GM21576 (cell line): ENCODE results near the gene KANK4.
"Not testable (repeated sequence)": the region's sequence is repeated elsewhere in the genome, so short reads cannot be mapped to it uniquely, and the experiment has no call there.

ENCODE experiments used
- ATAC-seq: cut with Tn5 transposase; IDR thresholded peaks from one replicate; pipeline ENCODE4 v1.9.1; 2021; ENCODE audit warnings: mild to moderate bottlenecking, moderate library complexity; ENCODE audit not compliant: unreplicated experiment

The KANK4 gene

DNA sequence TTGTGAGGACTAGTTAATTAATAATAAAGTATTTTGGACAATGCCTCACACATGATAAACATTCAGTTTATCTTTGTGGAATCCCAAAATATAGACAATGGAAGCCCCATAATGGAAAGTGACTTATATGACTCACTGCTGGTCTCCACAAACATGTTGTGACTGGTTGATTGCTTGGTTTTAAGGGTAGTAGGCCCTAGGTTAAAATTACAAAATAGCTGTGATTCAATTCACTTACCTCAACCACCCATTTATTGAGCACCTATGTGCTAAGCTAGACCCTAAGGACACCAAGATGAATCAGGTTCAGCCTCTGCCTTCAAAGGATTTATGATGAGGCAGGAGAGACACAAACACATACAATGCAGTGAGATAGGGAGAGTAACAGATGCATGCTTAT, 42.4 kb downstream of the KANK4 start:
- ATAC-seq = no peak

DNA sequence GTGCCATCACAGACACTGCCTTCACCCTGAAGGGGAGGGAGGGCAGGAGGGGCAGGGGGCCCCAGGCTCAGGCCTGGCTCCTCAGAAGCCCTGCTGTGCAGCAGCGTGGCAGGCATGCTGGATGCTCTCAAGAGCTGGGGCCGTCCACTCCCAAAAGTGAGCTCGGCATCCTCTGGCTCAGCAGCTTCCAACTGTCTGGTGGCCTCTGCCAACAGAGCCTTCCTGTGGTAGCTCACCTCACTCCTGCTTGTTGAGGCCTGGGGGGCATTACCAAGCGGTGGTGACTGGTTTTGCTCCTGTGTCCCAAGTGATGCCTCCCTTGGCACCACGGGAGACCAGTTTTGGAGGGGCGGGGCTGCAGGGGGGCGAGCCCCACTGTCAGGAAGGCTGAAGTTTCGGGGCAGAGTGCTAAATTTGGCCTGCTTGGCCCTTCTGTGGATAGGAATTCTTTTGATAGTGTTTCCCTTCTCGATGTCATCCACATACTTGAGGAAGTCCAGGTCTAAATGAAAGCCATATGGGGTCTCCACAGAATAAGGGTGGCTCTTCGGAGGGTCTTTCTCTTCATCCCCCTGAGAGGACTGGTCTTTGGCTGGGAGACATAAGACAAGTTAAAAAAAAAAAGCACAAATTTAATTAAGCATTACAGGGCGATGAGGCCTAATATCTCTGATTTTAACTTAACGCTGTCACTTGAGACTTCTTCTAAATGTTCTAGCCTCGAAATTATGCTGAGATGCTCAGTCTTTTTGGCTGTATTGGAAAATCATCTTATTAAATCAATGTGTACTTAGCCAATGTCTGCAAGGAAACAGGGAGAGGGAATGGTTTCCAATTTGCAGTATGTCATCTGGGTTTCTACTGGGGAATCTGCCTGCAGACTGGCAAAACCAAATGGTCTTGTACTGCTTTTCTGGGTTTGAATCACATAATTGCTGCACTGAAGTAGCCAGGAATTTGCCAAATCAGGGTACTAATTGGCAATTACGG, 44.4 kb downstream of the KANK4 start:
- no peak for ATAC-seq

DNA sequence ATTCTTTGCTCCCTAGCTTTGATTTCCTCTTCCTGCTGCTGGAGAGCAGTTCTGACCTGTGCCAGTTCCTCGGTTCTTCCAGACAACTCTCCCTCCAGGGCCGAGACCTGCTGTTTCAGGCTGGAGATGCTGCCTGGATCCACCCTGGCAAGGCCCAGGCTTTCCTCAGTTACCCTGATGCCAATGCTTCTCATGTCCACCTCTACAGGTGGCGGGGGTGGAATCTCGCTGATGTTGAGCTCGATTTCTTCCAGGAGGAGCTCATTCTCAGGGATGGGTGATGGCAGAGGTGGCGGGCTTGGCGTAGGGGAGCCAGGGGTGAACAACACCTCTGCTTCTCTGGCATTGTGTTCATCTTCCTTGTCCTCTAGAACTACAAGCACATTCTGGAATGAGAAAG, 45.3 kb downstream of the KANK4 start:
- no peak for ATAC-seq

DNA sequence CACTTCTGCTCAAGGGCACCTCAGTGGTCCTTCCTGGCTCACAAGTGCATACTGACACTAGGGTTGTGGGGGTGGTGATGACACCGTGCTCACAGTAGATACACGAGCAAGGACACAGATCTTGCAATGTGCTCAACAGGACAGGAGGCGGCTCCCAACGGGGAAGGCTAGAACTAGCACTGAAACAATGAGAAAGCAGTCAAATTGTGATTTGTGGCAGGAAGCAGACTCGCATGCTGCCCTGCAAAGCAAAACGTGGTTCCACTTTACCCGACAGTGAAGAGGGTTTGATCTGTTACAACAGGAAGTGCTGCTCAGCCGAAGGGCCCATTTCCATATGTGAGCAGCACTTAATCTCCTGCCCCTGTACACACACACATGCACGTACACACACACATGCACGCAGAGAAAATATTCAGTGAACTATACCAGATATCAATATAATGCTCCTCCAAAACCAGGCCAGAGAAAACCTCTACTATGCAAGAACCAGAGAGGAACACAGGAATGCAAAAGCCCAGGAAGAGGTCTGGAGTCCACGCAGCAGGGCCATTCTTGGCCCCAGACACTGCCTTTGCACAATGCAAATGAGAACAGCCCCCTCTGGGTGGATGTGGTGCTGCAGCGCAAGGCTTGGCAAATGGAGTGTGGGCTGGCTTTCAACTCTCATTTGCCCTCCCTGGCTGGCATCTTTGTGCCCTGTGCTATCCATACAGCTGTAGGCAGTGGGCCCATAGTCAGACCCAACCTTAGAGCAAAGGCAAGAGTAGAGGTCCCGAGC, 47.1 kb downstream of the KANK4 start:
- peak; percentile 94 for ATAC-seq

DNA sequence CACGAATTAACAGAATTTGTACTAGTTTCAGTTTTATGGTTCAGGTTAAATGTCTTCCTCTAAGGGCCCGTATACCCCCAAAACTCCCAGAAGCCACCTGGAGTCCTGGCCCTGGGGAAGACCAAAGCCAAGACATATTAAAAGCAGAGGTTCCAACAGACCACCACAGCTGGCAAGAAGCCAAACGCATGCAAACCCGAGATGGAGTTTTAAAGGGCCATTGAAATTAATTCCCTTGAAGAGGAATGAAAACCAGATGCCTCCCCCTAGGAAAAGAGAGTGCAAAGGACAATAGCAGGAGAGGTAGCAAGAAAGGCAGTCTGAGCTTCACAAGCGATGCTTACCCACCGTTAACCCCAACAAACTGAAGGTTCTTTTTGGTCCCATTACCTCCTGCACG, 48.1 kb downstream of the KANK4 start:
- no peak for ATAC-seq

DNA sequence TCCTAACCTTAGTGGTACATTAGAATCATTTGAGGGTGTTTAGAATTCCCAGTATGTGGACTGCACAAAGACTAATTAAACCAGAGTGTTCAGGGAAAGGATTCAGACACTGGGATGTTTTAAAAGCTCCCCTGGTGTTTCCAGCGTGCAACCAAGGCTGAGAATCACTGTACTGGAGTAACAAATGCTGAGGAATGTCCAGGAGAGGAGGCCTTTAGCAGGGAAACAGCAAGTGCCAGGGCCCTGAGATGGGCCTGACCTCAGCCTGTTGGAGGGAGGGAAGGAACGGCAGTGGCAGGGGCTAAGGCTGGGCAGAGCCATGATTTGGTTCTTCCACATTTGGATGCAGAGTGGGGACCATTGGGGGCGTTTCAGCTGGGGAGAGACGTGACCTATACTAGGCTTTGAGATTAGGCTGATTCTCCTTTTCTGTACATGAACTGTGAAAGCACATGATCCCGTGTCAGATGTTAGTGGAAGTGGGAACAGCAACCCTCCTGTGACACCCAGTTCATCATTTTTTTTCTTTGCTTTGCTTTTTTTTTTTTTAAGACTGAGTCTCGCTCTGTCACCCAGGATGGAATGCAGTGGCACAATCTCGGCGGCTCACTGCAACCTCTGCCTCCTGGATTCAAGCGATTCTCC, 49.3 kb downstream of the KANK4 start:
- no peak for ATAC-seq

DNA sequence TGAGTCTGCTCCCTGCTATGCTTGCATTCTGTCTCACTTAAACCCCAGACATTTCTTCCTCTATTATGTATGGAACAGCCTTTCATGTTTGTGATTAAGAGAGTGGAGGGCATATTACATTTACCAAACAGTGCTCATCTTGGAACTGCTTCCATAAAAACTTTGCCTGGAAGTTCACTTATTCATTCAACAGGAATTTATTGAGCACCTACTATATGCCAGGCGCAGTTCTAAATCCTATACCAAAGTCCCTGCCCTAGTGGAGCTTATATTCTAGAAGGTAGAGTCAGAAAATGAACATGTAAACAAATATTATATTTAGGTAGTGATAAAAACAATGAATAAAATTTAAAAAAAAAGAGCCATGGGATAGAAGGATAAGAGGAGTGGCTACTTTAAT, 49.8 kb downstream of the KANK4 start:
- no peak for ATAC-seq

DNA sequence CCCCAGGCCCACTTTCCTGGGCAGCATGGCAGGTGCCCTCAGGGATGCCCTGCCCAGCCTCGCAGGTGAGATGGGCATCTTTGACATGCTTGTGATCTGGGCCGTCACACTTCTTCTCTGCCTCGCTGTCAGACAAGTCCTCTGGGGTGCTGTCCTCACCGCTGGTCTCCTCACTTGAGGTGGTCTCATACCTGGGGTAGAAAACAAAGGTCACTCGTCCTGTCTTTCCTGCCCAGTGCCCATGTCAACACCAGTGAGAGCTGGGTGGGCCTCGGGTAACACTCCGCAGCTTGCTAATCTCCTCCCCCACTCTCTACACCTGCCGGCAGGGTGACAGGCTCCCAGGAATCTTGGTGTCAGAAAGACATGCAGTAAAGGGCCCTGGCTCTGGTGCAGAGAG, 50.9 kb downstream of the KANK4 start:
- no peak for ATAC-seq

DNA sequence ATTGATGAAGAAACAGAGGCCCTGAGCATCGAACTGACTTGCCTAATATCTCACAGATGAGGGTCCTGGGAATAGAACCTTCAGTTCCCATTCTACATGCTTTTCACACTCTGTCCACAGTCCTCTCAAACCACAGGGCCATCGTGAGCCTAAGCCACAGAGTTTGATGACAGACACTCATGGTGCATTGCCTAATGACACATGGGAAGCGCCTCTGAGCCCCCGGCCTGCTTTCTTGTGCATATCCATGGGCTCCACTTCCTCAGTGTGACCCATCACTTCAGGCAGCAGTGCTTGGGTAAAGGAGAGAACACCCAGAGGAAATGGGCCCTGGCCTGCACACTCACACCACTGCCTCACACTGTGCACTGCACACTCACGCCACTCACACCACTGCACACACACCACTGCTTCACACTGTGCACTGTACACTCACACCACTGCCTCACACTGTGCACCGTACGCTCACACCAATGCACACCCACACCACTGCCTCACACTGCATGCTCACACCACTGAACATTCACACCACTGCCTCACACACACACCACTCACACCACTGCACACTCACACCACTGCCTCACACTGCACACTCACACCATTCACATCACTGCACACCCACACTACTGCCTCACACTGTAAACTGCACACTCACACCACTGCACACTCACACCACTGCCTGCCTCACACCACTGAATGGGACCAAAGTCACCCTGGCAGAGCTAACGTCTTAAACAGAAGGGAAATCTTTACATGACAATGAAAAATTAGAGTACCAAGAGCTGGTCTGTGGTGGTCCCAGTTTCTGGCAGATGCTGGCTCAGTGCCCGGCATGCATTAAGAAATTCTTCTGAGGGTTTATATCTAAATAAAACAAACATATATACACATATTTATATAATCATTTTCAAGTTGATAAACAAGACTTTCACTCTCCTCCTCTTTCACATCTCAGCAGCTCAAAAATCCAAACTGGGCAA, 53.0 kb downstream of the KANK4 start:
- no peak for ATAC-seq

DNA sequence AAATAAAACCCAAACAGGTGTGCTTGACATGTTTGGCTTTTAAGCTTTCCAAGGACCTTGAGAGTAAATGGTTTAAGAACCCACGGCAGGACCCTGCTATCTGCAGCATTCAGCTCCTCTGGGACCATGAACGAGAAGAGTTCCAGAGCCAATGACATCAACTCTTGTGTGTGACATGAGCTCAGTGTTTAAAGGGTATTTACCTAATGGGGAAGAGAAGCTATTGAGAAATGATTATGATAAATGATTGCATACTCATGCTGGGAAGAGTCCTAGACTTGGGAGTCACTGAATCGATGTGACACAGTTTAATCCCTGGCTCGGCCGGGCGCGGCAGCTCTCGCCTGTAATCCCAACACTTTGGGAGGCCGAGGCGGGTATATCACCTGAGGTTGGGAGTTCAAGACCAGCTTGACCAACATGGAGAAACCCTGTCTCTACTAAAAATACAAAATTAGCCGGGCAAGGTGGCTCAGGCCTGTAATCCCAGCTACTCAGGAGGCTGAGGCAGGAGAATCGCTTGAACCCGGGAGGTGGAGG, 55.4 kb downstream of the KANK4 start:
- no peak for ATAC-seq

DNA sequence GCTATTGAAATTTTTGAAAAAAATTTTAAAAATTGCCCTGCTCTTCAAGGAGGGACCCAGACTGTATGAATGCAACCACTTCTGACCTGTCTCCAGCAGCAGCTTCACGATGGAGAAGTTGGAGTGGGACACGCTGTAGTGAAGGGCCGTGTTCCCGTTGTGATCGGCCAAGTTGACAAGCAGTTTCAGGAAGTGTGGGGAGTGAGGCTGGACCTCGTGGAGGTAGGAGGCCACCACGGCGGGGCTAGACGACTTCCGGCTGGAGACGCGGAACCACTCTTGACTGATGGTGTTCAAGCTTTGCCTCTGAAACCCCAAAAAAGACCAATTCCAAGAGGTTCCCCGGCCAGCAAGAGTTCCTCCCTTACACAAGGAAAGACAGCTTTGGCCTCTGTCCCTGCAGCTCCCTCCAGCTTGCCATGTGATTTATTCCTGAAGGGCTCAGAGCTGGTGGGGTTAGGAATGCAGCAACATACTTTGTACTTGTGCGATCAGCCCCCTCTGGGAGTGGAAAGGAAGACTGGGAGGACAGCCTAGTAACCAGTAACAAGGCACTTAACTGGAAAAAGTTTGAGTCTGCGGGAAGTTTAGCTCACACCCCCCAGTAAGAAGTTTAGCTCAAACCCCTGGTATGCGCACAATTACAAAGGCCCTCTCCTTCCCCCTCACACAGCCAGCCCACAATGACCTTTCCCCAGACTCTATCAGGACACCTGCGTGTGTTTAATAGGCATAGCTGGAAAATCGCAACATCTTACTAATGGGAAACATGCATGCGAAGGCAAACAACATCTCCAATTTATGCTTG, 56.0 kb downstream of the KANK4 start:
- ATAC-seq = no peak

DNA sequence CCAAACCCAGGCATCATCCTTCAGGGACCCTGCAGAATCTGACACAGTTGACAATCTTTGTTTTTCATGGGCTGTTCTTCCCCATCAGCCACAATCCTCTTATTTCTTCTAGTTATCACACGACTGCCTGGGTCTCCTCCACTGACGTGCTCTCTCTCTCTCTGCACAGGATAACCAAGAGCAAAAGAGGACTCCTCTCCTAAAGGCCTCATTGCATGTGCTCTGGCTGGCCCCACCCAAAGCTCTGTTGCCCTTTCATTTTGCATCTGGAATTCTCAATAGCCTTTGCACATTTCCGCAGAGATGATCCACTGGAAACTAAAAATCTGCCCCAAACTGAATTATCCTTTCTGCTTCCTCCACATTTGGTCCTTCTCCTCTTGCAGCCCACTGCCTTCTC, 58.5 kb downstream of the KANK4 start:
- no peak for ATAC-seq

DNA sequence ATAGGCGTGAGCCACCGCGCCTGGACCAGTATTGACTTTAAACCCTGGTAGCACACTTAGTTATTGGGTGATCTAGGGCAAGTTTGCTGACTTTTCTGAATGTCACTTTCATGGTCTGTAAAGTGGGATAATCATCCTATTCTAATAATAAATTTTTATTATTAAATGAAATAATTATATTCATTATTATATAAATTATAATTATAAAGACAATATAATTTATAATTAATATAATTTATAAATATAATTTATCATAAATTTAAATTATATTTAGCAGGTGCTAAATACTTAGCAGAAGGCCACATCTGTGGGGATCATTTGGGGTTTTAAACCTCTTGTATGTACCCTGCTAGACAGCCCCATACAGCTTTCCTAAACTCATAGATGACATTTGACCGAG, 59.7 kb downstream of the KANK4 start:
- no peak for ATAC-seq

DNA sequence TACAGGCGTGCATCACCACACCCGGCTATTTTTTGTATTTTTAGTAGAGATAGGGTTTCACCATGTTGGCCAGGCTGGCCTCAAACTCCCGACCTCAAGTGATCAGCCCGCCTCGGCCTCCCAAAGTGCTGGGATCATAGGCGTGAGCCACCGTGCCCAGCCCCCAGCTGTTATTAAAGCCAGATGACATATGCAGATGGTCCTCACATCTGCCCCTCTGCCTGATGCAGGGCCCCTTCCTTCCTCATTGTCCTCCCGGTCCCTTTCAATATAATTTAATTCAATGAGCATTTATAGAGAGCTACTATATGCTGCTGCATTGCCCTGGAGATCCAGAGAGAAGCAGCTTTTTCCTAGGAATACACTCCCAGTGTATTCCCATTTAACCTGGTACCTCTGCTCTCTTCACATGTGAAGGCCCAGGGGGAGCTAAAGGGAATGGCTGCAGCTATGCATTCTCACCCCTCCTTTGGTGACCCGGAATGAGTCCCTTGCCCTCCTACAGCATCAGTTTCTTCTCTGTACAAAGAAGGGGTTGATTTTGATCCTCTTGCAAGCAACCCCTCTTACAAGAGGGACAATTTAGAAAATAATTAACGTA, 69.0 kb downstream of the KANK4 start:
- ATAC-seq = no peak

DNA sequence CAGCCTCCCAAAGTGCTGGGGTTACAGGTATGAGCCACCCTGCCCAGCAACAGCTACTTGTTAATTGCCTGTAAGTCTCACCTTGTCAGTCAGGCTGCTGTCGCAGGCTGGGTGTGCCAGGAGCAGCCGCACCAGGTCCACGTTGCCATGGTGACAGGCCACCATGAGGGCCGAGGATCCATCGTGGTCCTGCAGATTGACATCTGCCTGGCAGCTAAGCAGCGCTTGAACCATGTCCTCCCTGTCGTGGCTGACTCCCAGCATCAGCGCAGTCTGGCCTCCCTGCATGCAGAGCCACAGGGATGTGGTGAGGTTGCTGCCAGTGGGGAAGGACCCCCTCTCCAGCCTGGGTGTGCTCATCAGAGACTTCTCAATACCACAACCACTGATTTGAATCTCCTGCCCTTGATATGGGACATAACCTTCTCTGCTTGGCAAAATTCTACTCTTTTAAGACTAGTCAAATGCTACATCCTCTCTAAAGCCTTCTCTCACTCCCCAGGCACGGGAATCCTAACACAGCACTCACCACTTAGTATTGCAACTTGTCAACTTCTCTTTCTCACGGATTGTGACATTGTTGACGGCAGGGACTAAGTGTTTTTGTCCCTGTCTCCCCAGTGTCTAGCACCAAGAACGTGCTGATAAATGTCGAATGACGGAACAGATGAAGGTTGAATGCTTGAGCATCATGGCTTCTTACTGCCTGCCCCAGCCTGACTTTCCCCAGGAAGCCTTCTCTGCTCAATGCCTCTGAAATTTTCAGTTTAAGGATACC, 71.7 kb downstream of the KANK4 start:
- no peak for ATAC-seq

DNA sequence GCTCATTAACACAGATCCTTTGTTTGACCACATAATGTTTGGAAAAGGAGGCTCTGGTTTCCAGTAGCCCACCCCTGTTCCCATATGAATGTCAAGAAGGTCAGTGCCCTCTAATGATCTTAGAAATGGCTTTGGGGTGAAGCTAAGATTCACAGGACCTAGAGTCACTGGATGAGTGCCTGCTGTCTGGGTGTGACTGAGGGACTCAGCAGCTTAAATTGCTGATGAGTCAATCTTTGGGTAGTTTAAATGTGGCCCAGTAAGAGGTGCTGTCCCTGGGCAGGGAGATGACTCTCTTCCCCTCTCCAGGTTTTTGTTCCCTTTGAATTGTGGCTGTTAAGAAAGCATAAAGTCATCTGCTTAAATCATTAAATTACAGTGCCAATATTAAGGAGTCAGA, 74.0 kb downstream of the KANK4 start:
- no peak for ATAC-seq

DNA sequence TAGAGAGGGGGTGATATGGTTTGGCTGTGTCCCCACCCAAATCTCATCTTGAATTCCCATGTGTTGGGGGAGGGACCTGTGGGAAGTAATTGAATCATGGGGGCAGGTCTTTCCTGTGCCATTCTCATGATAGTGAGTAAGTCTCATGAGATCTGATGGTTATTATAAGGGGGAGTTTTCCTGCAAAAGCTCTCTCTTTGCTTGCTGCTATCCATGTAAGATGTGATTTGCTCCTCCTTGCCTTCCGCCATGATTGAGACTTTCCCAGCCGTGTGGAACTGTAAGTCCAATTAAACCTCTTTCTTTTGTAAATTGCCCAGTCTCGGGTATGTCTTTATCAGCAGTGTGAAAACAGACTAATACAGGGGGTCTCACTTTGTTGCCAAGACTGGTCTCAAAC, 74.9 kb downstream of the KANK4 start:
- ATAC-seq = not testable (repeated sequence)
